ENCODE results near the gene POLA2. TPM values are rescaled to one million over a fixed set of nuclear protein-coding genes. Genes with fewer than 3 reads are reported as not detected.
A peak's percentile ranks its signal among the peaks of the same experiment; 100 is the strongest.
"Not testable (repeated sequence)": the region's sequence is repeated elsewhere in the genome, so short reads cannot be mapped to it uniquely, and the experiment has no call there.

Gene POLA2
- total RNA-seq, 5 donors from 2014 or later (not counting 1 experiment from before 2014, with no cell fraction given): 15.1 to 24.2 (median 20.4) TPM

DNA sequence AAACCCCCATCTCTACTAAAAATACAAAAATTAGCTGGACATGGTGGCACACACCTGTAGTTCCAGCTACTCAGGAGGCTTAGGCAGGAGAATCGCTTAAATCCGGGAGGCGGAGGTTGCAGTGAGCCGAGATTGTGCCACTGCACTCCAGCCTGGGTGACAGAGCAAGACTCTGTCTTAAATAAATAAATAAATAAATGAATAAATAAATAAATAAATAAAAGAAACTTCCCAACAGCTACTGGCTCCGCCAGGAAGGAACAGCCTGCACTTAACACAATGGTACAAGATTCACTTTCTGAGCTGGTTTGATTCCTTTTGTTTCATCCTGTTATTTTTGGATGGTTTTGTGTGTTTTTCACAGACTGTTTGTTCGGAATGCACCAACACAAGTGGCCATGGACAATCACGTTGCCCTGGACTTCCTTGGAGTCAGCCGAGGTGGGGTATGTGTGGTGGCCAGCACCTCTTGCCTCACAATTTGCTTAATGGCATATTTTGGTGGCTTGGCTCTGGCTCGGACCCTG is 13.5 kb upstream of the POLA2 start:
- H3K4me3 Mint-ChIP-seq; H3K36me3 Mint-ChIP-seq; POLR2A ChIA-PET; H3K9me3 ChIP-seq; DNase-seq; H3K4me3 ChIP-seq (ENCODE audit: control insufficient read depth in 1 of 2, extremely low read depth in 1 of 2, low read length in 1 of 2); ATAC-seq (replicated peaks in 1 of 4); H3K36me3 ChIP-seq (ENCODE audit: control insufficient read depth in 2 of 2, extremely low read depth in 1 of 2, insufficient read depth in 1 of 2, low read length in 1 of 2); H3K27ac Mint-ChIP-seq; H3K27ac ChIP-seq (ENCODE audit: low read length); H3K4me1 ChIP-seq (ENCODE audit: control insufficient read depth in 1 of 2, extremely low read depth in 1 of 2, insufficient read depth in 2 of 2, low read length in 2 of 2); CTCF ChIA-PET; H3K9me3 Mint-ChIP-seq; H3K27me3 Mint-ChIP-seq; H3K4me1 Mint-ChIP-seq: not testable (repeated sequence)
- 80% methylated on average over 3 of the region's 9 CpGs for WGBS (ENCODE audit: insufficient coverage)
- H3K27me3 ChIP-seq (replicated peaks in 1 of 2; ENCODE audit: control insufficient read depth in 2 of 2, extremely low read depth in 1 of 2, insufficient read depth in 2 of 2, low read length in 1 of 2): peaks cover 0 to 13% of the 10 kb centered on the region in 2 experiments

GRCh38 chr11:65251476-65251875 is 10.3 kb upstream of the POLA2 start:
- Mint-ChIP-seq H3K4me3 (no peak overlapping the region), H3K4me1 (no peaks in the 10 kb centered on the region), H3K9me3 (no peaks in the 10 kb centered on the region), H3K36me3 (no peaks in the 10 kb centered on the region), H3K27me3 (no peaks in the 10 kb centered on the region), H3K27ac (no peak overlapping the region)
- CTCF ChIA-PET: interaction anchor here (0.6 to 1.0 kb wide), 2 partner anchors 8 to 37 kb away, joined by 3 to 5 read pairs; no protein-coding TSS in a partner anchor
- WGBS (ENCODE audit: insufficient coverage): 90% methylated on average over 5 of the region's 9 CpGs
- Histone ChIP-seq H3K4me3 (ENCODE audit: control insufficient read depth in 1 of 2, extremely low read depth in 1 of 2, low read length in 1 of 2) (no peak overlapping the region), H3K4me1 (ENCODE audit: control insufficient read depth in 1 of 2, extremely low read depth in 1 of 2, insufficient read depth in 2 of 2, low read length in 2 of 2) (no peaks in the 10 kb centered on the region), H3K9me3 (no peaks in the 10 kb centered on the region), H3K27ac (ENCODE audit: low read length) (no peak overlapping the region), H3K36me3 (ENCODE audit: control insufficient read depth in 2 of 2, extremely low read depth in 1 of 2, insufficient read depth in 1 of 2, low read length in 1 of 2) (no peaks in the 10 kb centered on the region), H3K27me3 (replicated peaks in 1 of 2; ENCODE audit: control insufficient read depth in 2 of 2, extremely low read depth in 1 of 2, insufficient read depth in 2 of 2, low read length in 1 of 2) (peaks cover 0 to 12% of the 10 kb centered on the region in 2 experiments)
- DNase-seq (no peak), ATAC-seq (replicated peaks in 1 of 4) (no peak)
- POLR2A ChIA-PET: interaction anchor here in 1 of 2 donors (1.4 kb wide), 1 partner anchor 10 kb away, joined by 6 read pairs; the partner anchor contains the start of gene POLA2

DNA sequence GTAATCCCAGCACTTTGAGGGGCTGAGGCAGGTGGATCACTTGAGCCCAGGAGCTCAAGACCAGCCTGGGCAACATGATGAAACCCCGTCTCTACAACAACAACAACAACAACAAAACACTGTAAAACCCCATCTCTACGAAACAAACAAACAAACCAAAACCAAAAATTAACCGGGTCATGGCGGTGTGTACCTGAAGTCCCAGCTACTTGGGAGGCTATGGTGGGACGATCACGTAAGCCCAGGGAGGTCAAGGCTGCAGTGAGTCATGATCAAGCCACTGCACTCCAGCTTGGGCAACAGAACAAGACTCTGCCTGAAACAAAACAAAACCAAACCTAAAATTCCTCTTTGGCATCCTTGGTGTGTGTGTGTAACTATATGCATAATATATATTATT is 7.0 kb upstream of the POLA2 start:
- H3K9me3 ChIP-seq: no peaks in the 10 kb centered on the region
- no peaks in the 10 kb centered on the region for H3K36me3 ChIP-seq (ENCODE audit: control insufficient read depth in 2 of 2, extremely low read depth in 1 of 2, insufficient read depth in 1 of 2, low read length in 1 of 2)
- H3K27ac ChIP-seq (ENCODE audit: low read length): no peak overlapping the region
- Mint-ChIP-seq H3K27ac (no peak overlapping the region), H3K4me1 (peaks cover 8 to 9% (median 8%) of the 10 kb centered on the region in 3 donors), H3K4me3 (no peak overlapping the region), H3K36me3 (no peaks in the 10 kb centered on the region), H3K9me3 (no peaks in the 10 kb centered on the region), H3K27me3 (no peaks in the 10 kb centered on the region)
- DNase-seq: no peak
- POLR2A ChIA-PET: no interaction called here
- peaks cover 0 to 2% of the 10 kb centered on the region in 2 experiments for H3K4me1 ChIP-seq (ENCODE audit: control insufficient read depth in 1 of 2, extremely low read depth in 1 of 2, insufficient read depth in 2 of 2, low read length in 2 of 2)
- no CpG with 5 or more reads among the region's 6 CpGs for WGBS (ENCODE audit: insufficient coverage)
- no peak overlapping the region for H3K4me3 ChIP-seq (ENCODE audit: control insufficient read depth in 1 of 2, extremely low read depth in 1 of 2, low read length in 1 of 2)
- CTCF ChIA-PET: no interaction called here
- peaks cover 0 to 6% of the 10 kb centered on the region in 2 experiments for H3K27me3 ChIP-seq (replicated peaks in 1 of 2; ENCODE audit: control insufficient read depth in 2 of 2, extremely low read depth in 1 of 2, insufficient read depth in 2 of 2, low read length in 1 of 2)
- no peak for ATAC-seq (replicated peaks in 1 of 4)

DNA sequence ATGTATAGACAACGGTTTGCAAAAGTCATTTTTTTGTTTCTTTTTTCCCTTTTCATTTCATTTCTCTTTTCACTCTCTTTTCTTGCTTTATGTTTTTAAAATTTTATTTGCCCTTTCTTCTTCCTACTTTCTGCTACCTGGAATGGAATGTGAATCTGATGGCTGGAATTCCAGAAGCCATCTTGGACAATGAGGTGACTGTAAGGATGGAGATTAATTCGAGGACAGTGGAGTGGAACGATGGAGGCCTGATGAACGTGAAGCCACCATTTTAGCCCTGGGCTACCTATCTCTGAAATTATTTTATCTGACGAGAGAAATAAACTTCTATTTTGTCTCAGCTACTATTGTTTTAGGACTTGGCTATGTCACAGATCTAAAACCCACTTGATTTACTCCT is 2.8 kb upstream of the POLA2 start:
- H3K9me3 Mint-ChIP-seq: no peaks in the 10 kb centered on the region
- H3K9me3 ChIP-seq: no peaks in the 10 kb centered on the region
- H3K4me1 Mint-ChIP-seq: peaks cover 26 to 37% (median 37%) of the 10 kb centered on the region in 3 donors
- H3K4me1 ChIP-seq (ENCODE audit: control insufficient read depth in 1 of 2, extremely low read depth in 1 of 2, insufficient read depth in 2 of 2, low read length in 2 of 2): peaks cover 14 to 29% of the 10 kb centered on the region in 2 experiments
- ATAC-seq (replicated peaks in 1 of 4) (no peak), DNase-seq (no peak)
- no peaks in the 10 kb centered on the region for H3K27me3 Mint-ChIP-seq
- ChIA-PET POLR2A (interaction anchor here in 1 of 2 donors (0.6 kb wide), 1 partner anchor 563 kb away, joined by 4 read pairs; no protein-coding TSS in a partner anchor), CTCF (interaction anchor here in 1 of 2 donors (1.0 kb wide), 1 partner anchor 8 kb away, joined by 5 read pairs; no protein-coding TSS in a partner anchor)
- peak overlapping the region in 1 of 3 donors; percentile 16 for H3K4me3 Mint-ChIP-seq
- H3K27ac ChIP-seq (ENCODE audit: low read length): no peak overlapping the region
- peak overlapping the region in 1 of 2 donors; percentile 52 for H3K27ac Mint-ChIP-seq
- no peak overlapping the region for H3K4me3 ChIP-seq (ENCODE audit: control insufficient read depth in 1 of 2, extremely low read depth in 1 of 2, low read length in 1 of 2)
- H3K36me3 Mint-ChIP-seq: no peaks in the 10 kb centered on the region
- no CpG with 5 or more reads among the region's 5 CpGs for WGBS (ENCODE audit: insufficient coverage)
- H3K36me3 ChIP-seq (ENCODE audit: control insufficient read depth in 2 of 2, extremely low read depth in 1 of 2, insufficient read depth in 1 of 2, low read length in 1 of 2): no peaks in the 10 kb centered on the region
- peaks cover 0 to 2% of the 10 kb centered on the region in 2 experiments for H3K27me3 ChIP-seq (replicated peaks in 1 of 2; ENCODE audit: control insufficient read depth in 2 of 2, extremely low read depth in 1 of 2, insufficient read depth in 2 of 2, low read length in 1 of 2)

- ATAC-seq (replicated peaks in 1 of 4) (no peak), DNase-seq (no peak)
- Mint-ChIP-seq H3K27me3 (no peaks in the 10 kb centered on the region), H3K9me3 (no peaks in the 10 kb centered on the region), H3K4me1 (peaks cover 33 to 45% (median 41%) of the 10 kb centered on the region in 3 donors), H3K36me3 (no peaks in the 10 kb centered on the region), H3K4me3 (peak overlapping the region in 1 of 3 donors; percentile 90), H3K27ac (peak overlapping the region in 1 of 2 donors; percentile 27)
- Histone ChIP-seq H3K4me3 (ENCODE audit: control insufficient read depth in 1 of 2, extremely low read depth in 1 of 2, low read length in 1 of 2) (no peak overlapping the region), H3K4me1 (ENCODE audit: control insufficient read depth in 1 of 2, extremely low read depth in 1 of 2, insufficient read depth in 2 of 2, low read length in 2 of 2) (peaks cover 14 to 29% of the 10 kb centered on the region in 2 experiments), H3K27ac (ENCODE audit: low read length) (no peak overlapping the region), H3K9me3 (no peaks in the 10 kb centered on the region), H3K36me3 (ENCODE audit: control insufficient read depth in 2 of 2, extremely low read depth in 1 of 2, insufficient read depth in 1 of 2, low read length in 1 of 2) (no peaks in the 10 kb centered on the region), H3K27me3 (replicated peaks in 1 of 2; ENCODE audit: control insufficient read depth in 2 of 2, extremely low read depth in 1 of 2, insufficient read depth in 2 of 2, low read length in 1 of 2) (no peaks in the 10 kb centered on the region)
- POLR2A ChIA-PET: no interaction called here
- 95% methylated on average over 7 of the region's 17 CpGs for WGBS (ENCODE audit: insufficient coverage)
- CTCF ChIA-PET: no interaction called here
These were observed 1.5 kb upstream of the POLA2 start for GRCh38 chr11:65260302-65260701.

GRCh38 chr11:65260756-65261590 is 789 bp upstream of the POLA2 start:
- peak overlapping the region; percentile 92 to 94 for H3K27ac Mint-ChIP-seq
- CTCF ChIA-PET: interaction anchor here in 1 of 2 donors (1.7 kb wide), 1 partner anchor 54 kb away, joined by 5 read pairs; the partner anchor contains the start of gene CDC42EP2

More at GRCh38 chr11:65260756-65261590, 789 bp upstream of the POLA2 start:
- POLR2A ChIA-PET: interaction anchor here in 1 of 2 donors (0.6 kb wide), 2 partner anchors 568 to 790 kb away, joined by 4 to 9 read pairs; no protein-coding TSS in a partner anchor
- ATAC-seq (replicated peaks in 1 of 4): peak in 2 of 4 experiments; percentile 45 to 46
- H3K36me3 ChIP-seq (ENCODE audit: control insufficient read depth in 2 of 2, extremely low read depth in 1 of 2, insufficient read depth in 1 of 2, low read length in 1 of 2): peaks cover 0 to 3% of the 10 kb centered on the region in 2 donors
- DNase-seq: no peak
- no peaks in the 10 kb centered on the region for H3K27me3 ChIP-seq (replicated peaks in 1 of 2; ENCODE audit: control insufficient read depth in 2 of 2, extremely low read depth in 1 of 2, insufficient read depth in 2 of 2, low read length in 1 of 2)
- H3K27ac ChIP-seq (ENCODE audit: low read length): peak overlapping the region; percentile 91
- Mint-ChIP-seq H3K36me3 (no peaks in the 10 kb centered on the region), H3K4me1 (peaks cover 33 to 49% (median 44%) of the 10 kb centered on the region in 3 donors), H3K27me3 (no peaks in the 10 kb centered on the region), H3K9me3 (no peaks in the 10 kb centered on the region), H3K4me3 (peak overlapping the region; percentile 82 to 90 (median 86))
- H3K4me1 ChIP-seq (ENCODE audit: control insufficient read depth in 1 of 2, extremely low read depth in 1 of 2, insufficient read depth in 2 of 2, low read length in 2 of 2): peaks cover 14 to 29% of the 10 kb centered on the region in 2 experiments
- peak overlapping the region; percentile 93 to 97 for H3K4me3 ChIP-seq (ENCODE audit: control insufficient read depth in 1 of 2, extremely low read depth in 1 of 2, low read length in 1 of 2)
- H3K9me3 ChIP-seq: no peaks in the 10 kb centered on the region
- 72% methylated on average over 19 of the region's 26 CpGs for WGBS (ENCODE audit: insufficient coverage)

Measured in T-cell (primary cell).